ENCODE results near the gene PDE8B. TPM values are rescaled to one million over a fixed set of nuclear protein-coding genes. Genes with fewer than 3 reads are reported as not detected.

Gene PDE8B
- polyA plus RNA-seq, 1 of the 3 experiments (the other 2 are of a cell fraction), result not detected

- H3K36me3 ChIP-seq (replicated peaks in 1 of 2; ENCODE audit: control insufficient read depth in 1 of 2, insufficient read depth in 2 of 2, low read length in 1 of 2), result no peaks in the 10 kb centered on the region
- H3F3A ChIP-seq (replicated peaks; ENCODE audit: insufficient read depth), result no peaks in the 10 kb centered on the region
- H3K9me2 ChIP-seq, result no peaks in the 10 kb centered on the region
- H3K9me3 ChIP-seq, result no peaks in the 10 kb centered on the region
- no peak overlapping the region for H3K4me3 ChIP-seq (ENCODE audit: low read depth in 2 of 2, low read length in 1 of 2)
- POLR2A ChIA-PET, result no interaction called here
- no peaks in the 10 kb centered on the region; a peak in 1 of 4 replicates for H3K4me1 ChIP-seq (ENCODE audit: control insufficient read depth in 1 of 2, insufficient read depth in 2 of 2, low read depth in 1 of 2, low read length in 1 of 2)
- no peaks in the 10 kb centered on the region for H4K20me1 ChIP-seq (ENCODE audit: insufficient read depth)
- no peak overlapping the region for H3K27ac ChIP-seq (ENCODE audit: low read depth in 2 of 2, low read length in 1 of 2)
- WGBS (ENCODE audit: low lambda C conversion rate), result 46% methylated on average over 4 of the region's 4 CpGs
- no peaks in the 10 kb centered on the region for H3K27me3 ChIP-seq (ENCODE audit: insufficient read depth)
- no peak overlapping the region for H3K9ac ChIP-seq
- CTCF ChIA-PET, result no interaction called here
- no peak for DNase-seq
- H2AFZ ChIP-seq (ENCODE audit: low read depth), result no peak overlapping the region
- no peak overlapping the region for H3K4me2 ChIP-seq
- no peaks in the 10 kb centered on the region for H3K79me2 ChIP-seq (ENCODE audit: insufficient read depth)
- TF ChIP-seq GATA2 (CRISPR knock-in tag; IDR thresholded peaks at IDR 0.05) (no peak), MEF2A (IDR thresholded peaks at IDR 0.05; ENCODE audit: borderline replicate concordance, low read depth) (no peak), NFIC (IDR thresholded peaks at IDR 0.05; ENCODE audit: borderline replicate concordance) (no peak), SMC3 (IDR thresholded peaks at IDR 0.05; ENCODE audit: low read depth, low read length) (no peak), REST (IDR thresholded peaks at IDR 0.05; ENCODE audit: low read depth, low read length) (no peak), RCOR1 (IDR thresholded peaks at IDR 0.05; ENCODE audit: low read length) (no peak), PBX3 (IDR thresholded peaks at IDR 0.05) (no peak), ELF1 (IDR thresholded peaks at IDR 0.05) (no peak), RFX5 (IDR thresholded peaks at IDR 0.05; ENCODE audit: low read length) (no peak), FOSL2 (IDR thresholded peaks at IDR 0.05; ENCODE audit: borderline replicate concordance, low read depth) (no peak), USF1 (IDR thresholded peaks at IDR 0.05; ENCODE audit: borderline replicate concordance, low read depth) (no peak), MXI1 (IDR thresholded peaks at IDR 0.05; ENCODE audit: low read depth, low read length) (no peak), ZBTB33 (IDR thresholded peaks at IDR 0.05; ENCODE audit: borderline replicate concordance, low read depth) (no peak), TAF1 (IDR thresholded peaks at IDR 0.05; ENCODE audit: borderline replicate concordance, low read depth, low read length) (no peak)
Observed at GRCh38 chr5:77295863-77296378, 85.4 kb downstream of the PDE8B start.

Data from SK-N-SH (cell line).